ENCODE results near the gene NR2C2AP. TPM values are rescaled to one million over a fixed set of nuclear protein-coding genes. Genes with fewer than 3 reads are reported as not detected.

The NR2C2AP gene
- total and polyA plus RNA-seq, 2 donors (not counting 1 experiment from before 2014, with no cell fraction given), result 27.4 to 29.3 TPM

- intact Hi-C loops (cut with micrococcal nuclease), result no loop called here
- TF ChIP-seq EZH2 (IDR thresholded peaks at IDR 0.05; ENCODE audit: borderline replicate concordance, insufficient read depth, low read depth, low read length, poor library complexity, severe bottlenecking) (no peak), CTCF (IDR thresholded peaks at IDR 0.05) (no peak)
- ChIA-PET POLR2A (interaction anchor here (1.0 kb wide), 1 partner anchor 29 kb away, joined by 8 read pairs; the partner anchor contains the start of gene NR2C2AP), CTCF (no interaction called here)
- Histone ChIP-seq H3K4me3 (ENCODE audit: control extremely low read depth in 1 of 5, extremely low read depth in 1 of 5, insufficient read depth in 1 of 5, low read depth in 2 of 5, low read length in 4 of 5) (no peak overlapping the region), H3K79me2 (ENCODE audit: control insufficient read depth, insufficient read depth, low read length) (no peaks in the 10 kb centered on the region), H3K9me3 (ENCODE audit: control extremely low read depth in 1 of 3, control insufficient read depth in 2 of 3, insufficient read depth in 1 of 3, low read length in 2 of 3) (peaks cover 4 to 40% (median 25%) of the 10 kb centered on the region in 3 donors), H3K27ac (ENCODE audit: low read length in 2 of 2) (no peak overlapping the region), H4K20me1 (ENCODE audit: control insufficient read depth, insufficient read depth, low read length, poor library complexity, severe bottlenecking) (no peaks in the 10 kb centered on the region), H3K9ac (ENCODE audit: low read length) (no peak overlapping the region), H3K4me1 (ENCODE audit: control insufficient read depth in 2 of 2, insufficient read depth in 2 of 2, low read length in 2 of 2) (no peaks in the 10 kb centered on the region), H3K4me2 (replicated peaks; ENCODE audit: low read depth, low read length, poor library complexity, severe bottlenecking) (no peak overlapping the region), H3K27me3 (replicated peaks in 1 of 4; ENCODE audit: control extremely low read depth in 1 of 4, control insufficient read depth in 3 of 4, insufficient read depth in 4 of 4, low read length in 3 of 4) (peaks cover 0 to 5% (median 1%) of the 10 kb centered on the region in 4 experiments), H2AFZ (ENCODE audit: insufficient read depth, low read depth, low read length, poor library complexity, severe bottlenecking) (no peak overlapping the region), H3K36me3 (replicated peaks in 1 of 2; ENCODE audit: control extremely low read depth in 1 of 2, control insufficient read depth in 1 of 2, extremely low read depth in 1 of 2, insufficient read depth in 2 of 2, low read length in 1 of 2) (no peaks in the 10 kb centered on the region)
- DNase-seq (no peak), ATAC-seq (ENCODE audit: low read depth) (no peak)
- Mint-ChIP-seq H3K4me3 (no peak overlapping the region), H3K27ac (no peak overlapping the region), H3K27me3 (peaks cover 18% of the 10 kb centered on the region), H3K9me3 (ENCODE audit: insufficient read depth) (peaks cover 8% of the 10 kb centered on the region), H3K4me1 (no peaks in the 10 kb centered on the region)
- WGBS (ENCODE audit: insufficient coverage), result 72% methylated on average over 19 of the region's 19 CpGs
Observed at GRCh38 chr19:19232261-19232721, 29.1 kb upstream of the NR2C2AP start.

- WGBS (ENCODE audit: insufficient coverage), result 90% methylated on average over 9 of the region's 9 CpGs
- ChIA-PET CTCF (no interaction called here), POLR2A (interaction anchor here (0.6 kb wide), 1 partner anchor 229 kb away, joined by 4 read pairs; no protein-coding TSS in a partner anchor)
- Mint-ChIP-seq H3K27me3 (peaks cover 20% of the 10 kb centered on the region), H3K4me3 (no peak overlapping the region), H3K27ac (no peak overlapping the region), H3K9me3 (ENCODE audit: insufficient read depth) (peaks cover 6% of the 10 kb centered on the region), H3K4me1 (no peaks in the 10 kb centered on the region)
- peaks cover 0 to 15% (median 3%) of the 10 kb centered on the region in 4 experiments for H3K27me3 ChIP-seq (replicated peaks in 1 of 4; ENCODE audit: control extremely low read depth in 1 of 4, control insufficient read depth in 3 of 4, insufficient read depth in 4 of 4, low read length in 3 of 4)
- H3K4me1 ChIP-seq (ENCODE audit: control insufficient read depth in 2 of 2, insufficient read depth in 2 of 2, low read length in 2 of 2), result no peaks in the 10 kb centered on the region
- no peak overlapping the region for H3K9ac ChIP-seq (ENCODE audit: low read length)
- TF ChIP-seq EZH2 (IDR thresholded peaks at IDR 0.05; ENCODE audit: borderline replicate concordance, insufficient read depth, low read depth, low read length, poor library complexity, severe bottlenecking) (no peak), CTCF (IDR thresholded peaks at IDR 0.05) (no peak)
- ATAC-seq (ENCODE audit: low read depth) (no peak), DNase-seq (no peak)
- H3K4me2 ChIP-seq (replicated peaks; ENCODE audit: low read depth, low read length, poor library complexity, severe bottlenecking), result no peak overlapping the region
- peaks cover 2 to 40% (median 21%) of the 10 kb centered on the region in 3 donors for H3K9me3 ChIP-seq (ENCODE audit: control extremely low read depth in 1 of 3, control insufficient read depth in 2 of 3, insufficient read depth in 1 of 3, low read length in 2 of 3)
- intact Hi-C loops (cut with micrococcal nuclease), result no loop called here
- no peaks in the 10 kb centered on the region for H4K20me1 ChIP-seq (ENCODE audit: control insufficient read depth, insufficient read depth, low read length, poor library complexity, severe bottlenecking)
- no peaks in the 10 kb centered on the region for H3K36me3 ChIP-seq (replicated peaks in 1 of 2; ENCODE audit: control extremely low read depth in 1 of 2, control insufficient read depth in 1 of 2, extremely low read depth in 1 of 2, insufficient read depth in 2 of 2, low read length in 1 of 2)
- H2AFZ ChIP-seq (ENCODE audit: insufficient read depth, low read depth, low read length, poor library complexity, severe bottlenecking), result no peak overlapping the region
- H3K79me2 ChIP-seq (ENCODE audit: control insufficient read depth, insufficient read depth, low read length), result no peaks in the 10 kb centered on the region
- no peak overlapping the region for H3K27ac ChIP-seq (ENCODE audit: low read length in 2 of 2)
- H3K4me3 ChIP-seq (ENCODE audit: control extremely low read depth in 1 of 5, extremely low read depth in 1 of 5, insufficient read depth in 1 of 5, low read depth in 2 of 5, low read length in 4 of 5), result no peak overlapping the region
Observed at GRCh38 chr19:19230999-19231398, 27.8 kb upstream of the NR2C2AP start.
